Testis (tissue), 2 donors: ENCODE results near the gene CFDP1.

Source experiments
- CTCF ChIP-seq, 3 experiments: fragments of 450-650 bp in 2 of 3; fragments of 200-600 bp in 1 of 3; sonication (generic) in 1 of 3; IDR thresholded peaks; one replicate each; pipeline ENCODE4 v1.5.1; 2016 to 2019; ENCODE audit warnings: antibody characterized with exemption in 3 of 3, mild to moderate bottlenecking in 2 of 3, moderate library complexity in 1 of 3
- POLR2A ChIP-seq: fragments of 450-650 bp; IDR thresholded peaks from one replicate; pipeline ENCODE4 v1.6.1; 2017; ENCODE audit warnings: antibody characterized with exemption, mild to moderate bottlenecking, moderate library complexity

- TF ChIP-seq CTCF (IDR thresholded peaks at IDR 0.05): no peak
- TF ChIP-seq POLR2A: no peak
Observed at GRCh38 chr16:75260851-75261589, 172.3 kb downstream of the CFDP1 start.
